Measurements from ENCODE around the gene MEIS3. TPM values are rescaled to one million over a fixed set of nuclear protein-coding genes. Genes with fewer than 3 reads are reported as not detected.

MEIS3 gene
- 1.9 and 4.9 TPM in 2 replicates for total RNA-seq (2021)
- percentile 23 among the genes with signal in this experiment for Bru-seq, nascent RNA
- percentile 28 among the genes with signal in this experiment for BruChase-seq, experiment 1, labeled RNA remaining after a 2-hour chase
- percentile 26 among the genes with signal in this experiment for BruChase-seq, experiment 2, labeled RNA remaining after a 6-hour chase
- long read RNA-seq, partial matches to known transcripts, result 0 of 2 reads
- long read RNA-seq, other reads (novel, unspliced or antisense), result 1 of 2 reads

- Histone ChIP-seq H3K4me2 (no peak within 1 kb of the TSS), H3F3A (ENCODE audit: insufficient read depth, low read depth) (peaks cover 10% of the 10 kb centered on the region), H4K20me1 (ENCODE audit: insufficient read depth) (no peaks in the 10 kb centered on the region), H3K9me3 (ENCODE audit: insufficient read depth, low read depth) (no peaks in the 10 kb centered on the region), H3K79me2 (ENCODE audit: low read depth) (no peaks in the 10 kb centered on the region), H3K9me2 (ENCODE audit: insufficient read depth) (no peaks in the 10 kb centered on the region), H3K36me3 (ENCODE audit: low read depth) (no peaks in the 10 kb centered on the region), H3K4me1 (replicated peaks; ENCODE audit: insufficient read depth) (no peaks in the 10 kb centered on the region), H3K4me3 (no peak within 1 kb of the TSS; the same call in 1 of the 2 replicates), H3K27ac (no peak within 1 kb of the TSS), H2AFZ (no peak within 1 kb of the TSS), H3K27me3 (ENCODE audit: insufficient read depth, low read depth) (peaks cover 89% of the 10 kb centered on the region)
- ChIA-PET CTCF (interaction anchor here (0.7 kb wide), 1 partner anchor 122 kb away, joined by 3 read pairs; no protein-coding TSS in a partner anchor), POLR2A (ENCODE audit: unreplicated experiment) (no interaction called here)
- DNase-seq, result no peak
- intact Hi-C loops (cut with micrococcal nuclease; ENCODE audit: unreplicated experiment), result no loop called here
- BruUV-seq (replicated peaks), result no TSS peak
- no peak for TF ChIP-seq EZH2 (IDR thresholded peaks at IDR 0.05; ENCODE audit: low read depth)
- no peak for TF ChIP-seq CTCF (conservative IDR thresholded peaks at IDR 0.05)
These were observed at the start of gene MEIS3 for GRCh38 chr19:47419030-47419783. MEIS3 (minus strand) TSS chr19:47419527; CDS start chr19:47419081, 446 bp downstream.

GRCh38 chr19:47467914-47468313 is 48.6 kb upstream of the MEIS3 start:
- Histone ChIP-seq H3K4me2 (no peak overlapping the region), H3K79me2 (ENCODE audit: low read depth) (no peaks in the 10 kb centered on the region), H3F3A (ENCODE audit: insufficient read depth, low read depth) (0 out of 2 replicates have a peak, but pooled peaks cover 5% of the 10 kb centered on the region), H3K4me3 (no peak overlapping the region), H3K36me3 (ENCODE audit: low read depth) (no peaks in the 10 kb centered on the region), H3K9me2 (ENCODE audit: insufficient read depth) (no peaks in the 10 kb centered on the region), H4K20me1 (ENCODE audit: insufficient read depth) (no peaks in the 10 kb centered on the region), H3K27ac (no peak overlapping the region), H2AFZ (no peak overlapping the region), H3K4me1 (replicated peaks; ENCODE audit: insufficient read depth) (no peaks in the 10 kb centered on the region), H3K27me3 (ENCODE audit: insufficient read depth, low read depth) (peaks cover 94% of the 10 kb centered on the region), H3K9me3 (ENCODE audit: insufficient read depth, low read depth) (no peaks in the 10 kb centered on the region)
- BruUV-seq (replicated peaks), result no TSS peak
- DNase-seq, result no peak
- POLR2A ChIA-PET (ENCODE audit: unreplicated experiment), result no interaction called here
- TF ChIP-seq EZH2 (IDR thresholded peaks at IDR 0.05; ENCODE audit: low read depth), result no peak
- no peak for TF ChIP-seq CTCF (conservative IDR thresholded peaks at IDR 0.05)
- intact Hi-C loops (cut with micrococcal nuclease; ENCODE audit: unreplicated experiment), result no loop called here
- CTCF ChIA-PET, result interaction anchor here (0.6 to 1.3 kb wide), 2 partner anchors 31 to 607 kb away, joined by 3 to 9 read pairs; no protein-coding TSS in a partner anchor

- H4K20me1 ChIP-seq (ENCODE audit: insufficient read depth), result no peaks in the 10 kb centered on the region
- no peak for TF ChIP-seq CTCF (conservative IDR thresholded peaks at IDR 0.05)
- no peak for TF ChIP-seq EZH2 (IDR thresholded peaks at IDR 0.05; ENCODE audit: low read depth)
- BruUV-seq (replicated peaks), result no TSS peak
- CTCF ChIA-PET, result no interaction called here
- 0 out of 2 replicates have a peak, but pooled peaks cover 5% of the 10 kb centered on the region for H3F3A ChIP-seq (ENCODE audit: insufficient read depth, low read depth)
- no peaks in the 10 kb centered on the region for H3K9me2 ChIP-seq (ENCODE audit: insufficient read depth)
- H3K9me3 ChIP-seq (ENCODE audit: insufficient read depth, low read depth), result no peaks in the 10 kb centered on the region
- H3K4me2 ChIP-seq, result no peak overlapping the region
- H3K4me1 ChIP-seq (replicated peaks; ENCODE audit: insufficient read depth), result no peaks in the 10 kb centered on the region
- peaks cover 95% of the 10 kb centered on the region for H3K27me3 ChIP-seq (ENCODE audit: insufficient read depth, low read depth)
- POLR2A ChIA-PET (ENCODE audit: unreplicated experiment), result no interaction called here
- H3K4me3 ChIP-seq, result no peak overlapping the region
- no peak overlapping the region for H2AFZ ChIP-seq
- intact Hi-C loops (cut with micrococcal nuclease; ENCODE audit: unreplicated experiment), result no loop called here
- H3K27ac ChIP-seq, result no peak overlapping the region
- no peak for DNase-seq
- H3K36me3 ChIP-seq (ENCODE audit: low read depth), result no peaks in the 10 kb centered on the region
- H3K79me2 ChIP-seq (ENCODE audit: low read depth), result no peaks in the 10 kb centered on the region
These were observed 46.6 kb upstream of the MEIS3 start for GRCh38 chr19:47465957-47466356.

All from PC-9 (cell line).